IMR-90 (cell line): ENCODE measurements around the gene FUT2.
"Not testable (repeated sequence)": the region's sequence is repeated elsewhere in the genome, so short reads cannot be mapped to it uniquely, and the experiment has no call there.

ENCODE experiments used
- BHLHE40 ChIP-seq: fragments of 150-350 bp; IDR thresholded peaks from 2 replicates; pipeline ENCODE4 v1.6.1; 2016; ENCODE audit warnings: mild to moderate bottlenecking, low read depth, low read length
- CTCF ChIP-seq: conservative IDR thresholded peaks from 2 replicates; pipeline ENCODE4 v1.5.1; 2012; ENCODE audit warnings: mild to moderate bottlenecking, low read depth, low read length, improper control_type of control experiment
- POLR2A ChIP-seq: IDR thresholded peaks from 2 replicates; pipeline ENCODE4 v1.6.1; 2012; ENCODE audit warnings: mild to moderate bottlenecking, low read depth, low read length

- not testable (repeated sequence) for TF ChIP-seq POLR2A, CTCF, BHLHE40
Measured at GRCh38 chr19:48686637-48687036, 9.1 kb upstream of the FUT2 start.
